HepG2 (cell line): ENCODE measurements around the gene ZBTB9. TPM values are rescaled to one million over a fixed set of nuclear protein-coding genes. Genes with fewer than 3 reads are reported as not detected.

Source experiments
- ATAC-seq: fragments of 200-7000 bp; cut with Tn5 transposase; 3 replicates; pipeline ENCODE4 v1.9.1; 2020; ENCODE audit warnings: mild to moderate bottlenecking, moderate library complexity
- BruUV-seq: library from RNA; stranded (reverse); fragments of 400-500 nt; replicated peaks from 2 replicates; lab custom pipeline; 2021; lab: Mats Ljungman, UMichigan
- CTCF ChIA-PET: fragments of 300-600 bp; formaldehyde crosslinking; extraction: SDS; loops from one replicate; lab custom pipeline; 2021; ENCODE audit warnings: low total read pairs, inconsistent platforms, low intra/inter-chr PET ratio; lab: Yijun Ruan, JAX
- POLR2A ChIA-PET: fragments of 350-600 bp; sonication (Branson Sonifier 250); formaldehyde crosslinking; loops from one replicate; lab custom pipeline; 2020; ENCODE audit warnings: antibody characterized with exemption, inconsistent platforms; lab: Yijun Ruan, JAX
- DNase-seq: peaks from one replicate; pipeline ENCODE4 v3.0.0-alpha.2; 2015; ENCODE audit warnings: low spot score
- FAIRE-seq: peaks from 3 replicates; lab custom pipeline; 2011; peaks lifted over from hg19 to GRCh38; lab: Jason Lieb, UNC
- H2AFZ ChIP-seq: one replicate; pipeline ENCODE4 v1.6.1; 2011; ENCODE audit warnings: low read length, inconsistent platforms
- H3K27ac ChIP-seq: fragments of 300-600 bp; 3 replicates; pipeline ENCODE4 v1.8.0; 2011; ENCODE audit warnings: mixed run types, mild to moderate bottlenecking, mixed read lengths, low read length, inconsistent platforms; ENCODE audit not compliant: insufficient read depth; ENCODE audit errors: extremely low read length
- H3K27me3 ChIP-seq, 2 experiments: fragments of 200-600 bp in 1 of 2; 2 replicates in 1 of 2; 3 replicates in 1 of 2; pipeline versions ENCODE4 v1.6.0 to v1.8.0; 2011; ENCODE audit warnings: low read length in 2 of 2, mild to moderate bottlenecking in 2 of 2, moderate library complexity in 2 of 2, inconsistent platforms in 1 of 2; ENCODE audit not compliant: insufficient read depth in 2 of 2, control insufficient read depth in 1 of 2
- H3K36me3 ChIP-seq, 2 experiments: fragments of 200-600 bp in 1 of 2; replicated peaks in 1 of 2; 2 replicates in 1 of 2; 3 replicates in 1 of 2; pipeline versions ENCODE4 v1.5.1 to v1.8.0; 2011; ENCODE audit warnings: low read length in 2 of 2, inconsistent platforms in 1 of 2; ENCODE audit not compliant: insufficient read depth in 2 of 2, control insufficient read depth in 1 of 2
- H3K4me1 ChIP-seq: 2 replicates; pipeline ENCODE4 v1.5.1; 2012; ENCODE audit warnings: low read length, inconsistent platforms; ENCODE audit not compliant: insufficient read depth
- H3K4me2 ChIP-seq: 2 replicates; pipeline ENCODE4 v1.6.0; 2011; ENCODE audit warnings: low read depth, low read length, inconsistent platforms
- H3K4me3 ChIP-seq, 3 experiments: fragments of 200-600 bp in 1 of 3; sonication (generic), shearing (Covaris generic) in 1 of 3; replicated peaks in 1 of 3; 2 replicates each; pipeline ENCODE4 v1.5.1; 2011 to 2016; ENCODE audit warnings: low read length in 3 of 3, inconsistent platforms in 2 of 3, low read depth in 2 of 3, mild to moderate bottlenecking in 2 of 3, control low read depth in 1 of 3, mixed read lengths in 1 of 3; ENCODE audit not compliant: insufficient read depth in 1 of 3
- H3K79me2 ChIP-seq: one replicate; pipeline ENCODE4 v1.6.1; 2011; ENCODE audit warnings: low read length, inconsistent platforms; ENCODE audit not compliant: insufficient read depth
- H3K9ac ChIP-seq: 2 replicates; pipeline ENCODE4 v1.6.0; 2011; ENCODE audit warnings: mild to moderate bottlenecking, low read depth, low read length, inconsistent platforms; ENCODE audit not compliant: insufficient read depth
- H3K9me3 ChIP-seq: 2 replicates; pipeline ENCODE4 v1.5.1; 2012; ENCODE audit warnings: mild to moderate bottlenecking, low read length
- H4K20me1 ChIP-seq: 2 replicates; pipeline ENCODE4 v1.6.0; 2011; ENCODE audit warnings: inconsistent platforms, mild to moderate bottlenecking, low read length, moderate library complexity; ENCODE audit not compliant: insufficient read depth
- ATF1 ChIP-seq: IDR thresholded peaks from 2 replicates; pipeline ENCODE4 v1.6.1; 2016; ENCODE audit warnings: mild to moderate bottlenecking, control low read depth
- CTCF ChIP-seq: sonication (generic); formaldehyde crosslinking; IDR thresholded peaks from 2 replicates; pipeline ENCODE4 v1.5.0; 2020; ENCODE audit warnings: mild to moderate bottlenecking, missing genetic modification reagents, moderate library complexity
- MAZ ChIP-seq, 2 experiments: sonication (generic) in 1 of 2; formaldehyde crosslinking in 1 of 2; IDR thresholded peaks; 2 replicates each; pipeline versions ENCODE4 v1.5.0 to v1.6.1; 2012 to 2020; ENCODE audit warnings: low read depth in 2 of 2, mild to moderate bottlenecking in 2 of 2, borderline replicate concordance in 1 of 2, improper control_type of control experiment in 1 of 2, low read length in 1 of 2, missing genetic modification reagents in 1 of 2, moderate library complexity in 1 of 2
- MEF2D ChIP-seq: sonication (generic); formaldehyde crosslinking; IDR thresholded peaks from 2 replicates; pipeline ENCODE4 v1.5.1; 2020; ENCODE audit warnings: mild to moderate bottlenecking, missing genetic modification reagents
- NFE2 ChIP-seq: sonication (generic); formaldehyde crosslinking; IDR thresholded peaks from 2 replicates; pipeline ENCODE4 v1.4.0; 2020; ENCODE audit warnings: missing genetic modification reagents
- PATZ1 ChIP-seq: sonication (generic); formaldehyde crosslinking; IDR thresholded peaks from 2 replicates; pipeline ENCODE4 v1.4.0; 2020; ENCODE audit warnings: missing genetic modification reagents
- PBX2 ChIP-seq: IDR thresholded peaks from 2 replicates; pipeline ENCODE4 v1.6.1; 2016; ENCODE audit warnings: control low read depth
- RXRA ChIP-seq: sonication (generic); formaldehyde crosslinking; IDR thresholded peaks from 2 replicates; pipeline ENCODE4 v1.5.1; 2020; ENCODE audit warnings: missing genetic modification reagents
- TOE1 ChIP-seq: sonication (generic); formaldehyde crosslinking; IDR thresholded peaks from 2 replicates; pipeline ENCODE4 v1.4.0; 2020; ENCODE audit warnings: mild to moderate bottlenecking, missing genetic modification reagents
- TRAFD1 ChIP-seq: sonication (generic); formaldehyde crosslinking; IDR thresholded peaks from 2 replicates; pipeline ENCODE4 v1.5.1; 2020; ENCODE audit warnings: missing genetic modification reagents, mild to moderate bottlenecking, borderline replicate concordance
- ZFP1 ChIP-seq: IDR thresholded peaks from 2 replicates; pipeline ENCODE4 v1.6.1; 2016
- ZFP36L2 ChIP-seq: sonication (generic); formaldehyde crosslinking; IDR thresholded peaks from 2 replicates; pipeline ENCODE4 v1.4.0; 2020; ENCODE audit warnings: missing genetic modification reagents
- ZNF383 ChIP-seq: sonication (generic); formaldehyde crosslinking; IDR thresholded peaks from 2 replicates; pipeline ENCODE4 v1.4.0; 2020; ENCODE audit warnings: missing genetic modification reagents, mild to moderate bottlenecking, borderline replicate concordance
- ZNF484 ChIP-seq: sonication (generic); formaldehyde crosslinking; IDR thresholded peaks from 2 replicates; pipeline ENCODE4 v1.5.1; 2020; ENCODE audit warnings: mild to moderate bottlenecking, low read depth, missing genetic modification reagents, borderline replicate concordance
- ZNF619 ChIP-seq: sonication (generic); formaldehyde crosslinking; IDR thresholded peaks from 2 replicates; pipeline ENCODE4 v1.4.0; 2020; ENCODE audit warnings: mild to moderate bottlenecking, missing genetic modification reagents
- WGBS: methylation state at CpG from one replicate; pipeline ENCODE4 v1.1.6; 2017; ENCODE audit warnings: low lambda C conversion rate; 5-methylcytosine and 5-hydroxymethylcytosine counted together
- in situ Hi-C: cut with HindIII; loops from 2 replicates; pipeline ENCODE4 v1.10.0; 2017; ENCODE audit warnings: low pct_unique_long_range_greater_than_20kb; ENCODE audit not compliant: extremely low pct_ligation_motif_present
- intact Hi-C: fragments of 100-400 bp; cut with micrococcal nuclease; formaldehyde crosslinking; loops from one replicate; pipeline ENCODE4 v1.10.0; 2022; ENCODE audit not compliant: unreplicated experiment
- polyA plus RNA-seq, 8 experiments: library from polyadenylated mRNA; depleted of rRNA in 3 of 8; stranded (reverse) in 7 of 8; unstranded in 1 of 8; fragments of >200 nt; fragmentation: Illumina TruSeq in 4 of 8; extraction: Trizol in 4 of 8; gene quantifications; 2 replicates each; pipeline versions ENCODE4 v1.2.1 to v1.2.3, GENCODE V29; 2011 to 2016; ENCODE audit warnings: low read depth in 4 of 8, missing spikeins in 1 of 8, mixed read lengths in 1 of 8; ENCODE audit not compliant: insufficient read depth in 1 of 8
- total RNA-seq, 5 experiments: library from RNA; depleted of rRNA; stranded (reverse); fragments of >200 nt; fragmentation: Illumina TruSeq; extraction: Trizol; gene quantifications; 2 replicates each; pipeline ENCODE4 v1.2.3, GENCODE V29; 2016; ENCODE audit warnings: low read depth in 1 of 5

ZBTB9 gene
- total and polyA plus RNA-seq, 2 of the 13 experiments (the other 11 are each of a cell fraction or from before 2014, with no cell fraction given): 5.3 to 9.2 TPM

DNA sequence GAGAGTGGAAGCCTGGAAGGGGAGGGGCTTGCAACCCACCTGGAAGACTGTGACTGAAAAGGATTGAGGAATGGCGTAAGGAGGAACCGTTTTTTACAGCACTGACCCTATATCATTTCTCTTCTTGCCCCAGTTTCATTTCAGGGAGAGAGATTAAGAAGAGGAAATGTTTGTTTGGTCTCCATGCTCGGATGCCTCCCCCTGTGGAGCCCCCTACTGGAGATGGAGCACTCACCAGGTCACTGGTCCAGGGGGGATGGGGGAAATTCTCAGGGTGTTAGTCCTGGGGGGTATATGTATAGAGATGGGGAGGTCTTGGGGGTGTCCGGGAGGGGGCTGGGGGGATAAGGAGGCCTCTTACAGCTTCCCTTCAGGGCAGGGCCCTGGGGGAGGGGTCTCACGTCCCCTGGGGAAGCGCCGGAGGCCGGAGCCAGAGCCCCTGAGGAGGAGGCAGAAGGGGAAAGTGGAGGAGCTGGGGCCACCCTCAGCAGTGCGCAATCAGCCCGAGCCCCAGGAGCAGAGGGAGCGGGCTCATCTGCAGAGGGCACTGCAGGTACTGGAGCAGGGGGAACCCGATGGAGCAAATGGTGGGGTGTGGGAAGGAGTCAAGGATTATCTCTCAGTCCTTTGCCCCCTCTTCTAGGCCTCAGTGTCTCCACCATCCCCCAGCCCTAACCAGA, 39.6 kb upstream of the ZBTB9 start:
- H3K9me3 ChIP-seq: no peaks in the 10 kb centered on the region
- H3K4me2 ChIP-seq: no peak overlapping the region
- H4K20me1 ChIP-seq: no peaks in the 10 kb centered on the region
- H2AFZ ChIP-seq: no peak overlapping the region
- no TSS peak for BruUV-seq
- H3K4me3 ChIP-seq: no peak overlapping the region
- 86% methylated on average over 12 of the region's 12 CpGs for WGBS
- H3K36me3 ChIP-seq: peaks cover 17 to 32% of the 10 kb centered on the region in 2 experiments
- intact Hi-C loops (no loop called here), in situ Hi-C loops (loop anchor here (10.0 to 25.0 kb wide), 2 partner anchors 127 to 210 kb away; partner anchors contain the start of genes B3GALT4, HSD17B8, PFDN6 and RGL2)
- DNase-seq (no peak), ATAC-seq (no peak), FAIRE-seq (no peak)
- ChIA-PET POLR2A (no interaction called here), CTCF (interaction anchor here (0.6 kb wide), 1 partner anchor 290 kb away, joined by 3 read pairs; no protein-coding TSS in a partner anchor)
- no peak overlapping the region for H3K9ac ChIP-seq
- no peak overlapping the region for H3K27ac ChIP-seq
- H3K4me1 ChIP-seq: peaks cover 54% of the 10 kb centered on the region
- H3K79me2 ChIP-seq: peaks cover 26% of the 10 kb centered on the region
- no peaks in the 10 kb centered on the region; a peak in 1 of 5 replicates for H3K27me3 ChIP-seq
- TF ChIP-seq CTCF (CRISPR knock-in tag) (peak; percentile 40), ATF1 (CRISPR knock-in tag) (no peak), PBX2 (CRISPR knock-in tag) (no peak), ZNF383 (no peak), ZNF619 (CRISPR knock-in tag) (no peak), MEF2D (CRISPR knock-in tag) (no peak), PATZ1 (CRISPR knock-in tag) (peak; percentile 58), NFE2 (CRISPR knock-in tag) (no peak), TRAFD1 (CRISPR knock-in tag) (no peak), MAZ (IDR thresholded peaks at IDR 0.05; ENCODE audit: borderline replicate concordance, low read depth, low read length) (no peak), MAZ (CRISPR knock-in tag; IDR thresholded peaks at IDR 0.05; ENCODE audit: low read depth) (no peak), TOE1 (CRISPR knock-in tag) (no peak), ZFP1 (CRISPR knock-in tag) (no peak), RXRA (CRISPR knock-in tag) (no peak), ZNF484 (CRISPR knock-in tag) (no peak), ZFP36L2 (CRISPR knock-in tag) (no peak)
